Measurements from ENCODE around the gene ISOC2. TPM values are rescaled to one million over a fixed set of nuclear protein-coding genes. Genes with fewer than 3 reads are reported as not detected.

ISOC2 gene
- total RNA-seq, 1 donor from 2014 or later = 96.7 TPM

GRCh38 chr19:55406091-55406825, 55.2 kb downstream of the ISOC2 start:
- Histone ChIP-seq H3K27me3 (no peaks in the 10 kb centered on the region), H3K27ac (no peak overlapping the region), H3K4me1 (peaks cover 11 to 13% of the 10 kb centered on the region in 2 donors), H3K4me3 (peak overlapping the region; percentile 86 to 92), H3K9me3 (no peaks in the 10 kb centered on the region), H3K36me3 (peaks cover 19 to 33% of the 10 kb centered on the region in 2 donors)
- intact Hi-C loops (cut with DNase I) = loop anchor here (5.0 to 10.0 kb wide), 5 partner anchors 96 to 1539 kb away; partner anchors contain the start of genes LENG9, MYADM, PPP1R12C and ZSCAN5A
- no peak for TF ChIP-seq CTCF (IDR thresholded peaks at IDR 0.05)
- no peak for DNase-seq (ENCODE audit: low spot score in 2 of 2)

- DNase-seq (ENCODE audit: low spot score in 2 of 2) = no peak
- intact Hi-C loops (cut with DNase I) = loop anchor here (5.0 to 10.0 kb wide), 5 partner anchors 97 to 1538 kb away; partner anchors contain the start of genes LENG9, MYADM, PPP1R12C and ZSCAN5A
- Histone ChIP-seq H3K9me3 (no peaks in the 10 kb centered on the region), H3K4me1 (peaks cover 11 to 13% of the 10 kb centered on the region in 2 donors), H3K27ac (no peak overlapping the region), H3K36me3 (peaks cover 19 to 39% of the 10 kb centered on the region in 2 donors), H3K27me3 (no peaks in the 10 kb centered on the region), H3K4me3 (peak overlapping the region in 1 of 2 donors; percentile 86)
- TF ChIP-seq CTCF (IDR thresholded peaks at IDR 0.05) = no peak
These were observed 55.8 kb downstream of the ISOC2 start for GRCh38 chr19:55405638-55406037.

Other genes starting within 250 kb of the ISOC2 start
- not detected for gene TMEM86B, start 232.9 kb downstream of the ISOC2 start, total RNA-seq
- 68.3 TPM for gene PPP6R1, start 202.6 kb downstream of the ISOC2 start, total RNA-seq
- 72.7 TPM for gene HSPBP1, start 181.5 kb downstream of the ISOC2 start, total RNA-seq
- 6.5 TPM for gene BRSK1, start 177.6 kb downstream of the ISOC2 start, total RNA-seq
- gene TMEM150B, start 136.3 kb downstream of the ISOC2 start, total RNA-seq = not detected
- gene KMT5C, start 121.8 kb downstream of the ISOC2 start, total RNA-seq = 21.7 TPM
- not detected for gene COX6B2, start 106.9 kb downstream of the ISOC2 start, total RNA-seq
- not detected for gene GARIN5B, start 98.4 kb downstream of the ISOC2 start, total RNA-seq
- gene IL11, start 91.2 kb downstream of the ISOC2 start, total RNA-seq = not detected
- not detected for gene TMEM190, start 84.8 kb downstream of the ISOC2 start, total RNA-seq
- gene TMEM238, start 77.3 kb downstream of the ISOC2 start, total RNA-seq = not detected
- 542 TPM for gene RPL28, start 75.7 kb downstream of the ISOC2 start, total RNA-seq
- gene UBE2S, start 53.9 kb downstream of the ISOC2 start, total RNA-seq = 82.6 TPM
- gene SHISA7, start 18.3 kb downstream of the ISOC2 start, total RNA-seq = 0.85 TPM
- gene C19orf85, start 3.1 kb upstream of the ISOC2 start, total RNA-seq = not detected
- 13.2 TPM for gene ZNF628, start 15.0 kb upstream of the ISOC2 start, total RNA-seq
- 21.6 TPM for gene NAT14, start 23.5 kb upstream of the ISOC2 start, total RNA-seq
- gene SSC5D, start 26.8 kb upstream of the ISOC2 start, total RNA-seq = 22.4 TPM
- gene SBK2, start 75.5 kb upstream of the ISOC2 start, total RNA-seq = not detected
- not detected for gene SBK3, start 83.9 kb upstream of the ISOC2 start, total RNA-seq
- 14.2 TPM for gene ZNF579, start 119.2 kb upstream of the ISOC2 start, total RNA-seq
- 30.5 TPM for gene FIZ1, start 137.9 kb upstream of the ISOC2 start, total RNA-seq
- gene ZNF524, start 138.6 kb upstream of the ISOC2 start, total RNA-seq = 28.6 TPM
- 22.0 TPM for gene ZNF865, start 144.0 kb upstream of the ISOC2 start, total RNA-seq
- 14.7 TPM for gene ZNF784, start 162.9 kb upstream of the ISOC2 start, total RNA-seq
- gene ZNF580, start 179.4 kb upstream of the ISOC2 start, total RNA-seq = 163 TPM
- 12.1 TPM for gene ZNF581, start 182.0 kb upstream of the ISOC2 start, total RNA-seq
- 27.6 TPM for gene CCDC106, start 186.6 kb upstream of the ISOC2 start, total RNA-seq
- gene U2AF2, start 193.4 kb upstream of the ISOC2 start, total RNA-seq = 221 TPM
- 122 TPM for gene EPN1, start 213.6 kb upstream of the ISOC2 start, total RNA-seq

All from ascending aorta (tissue), 2 donors.